ENCODE results near the gene SNED1. TPM values are rescaled to one million over a fixed set of nuclear protein-coding genes. Genes with fewer than 3 reads are reported as not detected.

The SNED1 gene
- total RNA-seq, 1 experiment from 2014 or later: 3.2 TPM

- H3K36me3 Mint-ChIP-seq: no peaks in the 10 kb centered on the region
- DNase-seq (ENCODE audit: low spot score): no peak
- CTCF ChIA-PET: no interaction called here
These were observed 19.0 kb downstream of the SNED1 start for GRCh38 chr2:241017228-241017940.

GRCh38 chr2:241018051-241018891, 19.9 kb downstream of the SNED1 start:
- Mint-ChIP-seq H3K27ac (no peak overlapping the region), H3K4me1 (no peaks in the 10 kb centered on the region)

More at GRCh38 chr2:241017228-241017940, 19.0 kb downstream of the SNED1 start:
- ATAC-seq: no peak
- POLR2A ChIA-PET: no interaction called here
- TF ChIP-seq SP1 (CRISPR knock-in tag; conservative IDR thresholded peaks at IDR 0.05) (no peak), PRDM15 (CRISPR knock-in tag; IDR thresholded peaks at IDR 0.05) (no peak), IRF2 (CRISPR knock-in tag; IDR thresholded peaks at IDR 0.05; ENCODE audit: borderline replicate concordance, low read depth) (no peak), ZNF512 (CRISPR knock-in tag; IDR thresholded peaks at IDR 0.05; ENCODE audit: borderline replicate concordance) (no peak), GTF2I (CRISPR knock-in tag; conservative IDR thresholded peaks at IDR 0.05) (no peak), MYBL2 (CRISPR knock-in tag; IDR thresholded peaks at IDR 0.05) (no peak), MLX (CRISPR knock-in tag; IDR thresholded peaks at IDR 0.05) (no peak)
- Mint-ChIP-seq H3K27me3 (ENCODE audit: low read depth) (no peaks in the 10 kb centered on the region), H3K27ac (no peak overlapping the region), H3K4me1 (no peaks in the 10 kb centered on the region), H3K9me3 (peaks cover 10% of the 10 kb centered on the region), H3K4me3 (no peak overlapping the region)

More at GRCh38 chr2:241018051-241018891, 19.9 kb downstream of the SNED1 start:
- Mint-ChIP-seq H3K9me3 (peaks cover 16% of the 10 kb centered on the region), H3K27me3 (ENCODE audit: low read depth) (no peaks in the 10 kb centered on the region), H3K4me3 (no peak overlapping the region), H3K36me3 (peaks cover under 1% of the 10 kb centered on the region; the same call in 1 of the 2 replicates)
- ATAC-seq (no peak), DNase-seq (ENCODE audit: low spot score) (no peak)
- ChIA-PET POLR2A (no interaction called here), CTCF (no interaction called here)
- no peak for TF ChIP-seq AFF4 (CRISPR knock-in tag; IDR thresholded peaks at IDR 0.05; ENCODE audit: borderline replicate concordance)
- TF ChIP-seq TEAD1 (CRISPR knock-in tag; IDR thresholded peaks at IDR 0.05): no peak
- no peak for TF ChIP-seq CDX4 (CRISPR knock-in tag; IDR thresholded peaks at IDR 0.05; ENCODE audit: borderline replicate concordance)
- no peak for TF ChIP-seq ZNF263 (CRISPR knock-in tag; IDR thresholded peaks at IDR 0.05; ENCODE audit: low read depth)
- TF ChIP-seq NR1H2 (CRISPR knock-in tag; IDR thresholded peaks at IDR 0.05): no peak
- TF ChIP-seq NFYB (CRISPR knock-in tag; conservative IDR thresholded peaks at IDR 0.05; ENCODE audit: low read depth): no peak
- no peak for TF ChIP-seq RORB (CRISPR knock-in tag; IDR thresholded peaks at IDR 0.05)
- TF ChIP-seq MLX (CRISPR knock-in tag; IDR thresholded peaks at IDR 0.05): no peak
- no peak for TF ChIP-seq NFATC4 (CRISPR knock-in tag; IDR thresholded peaks at IDR 0.05)
